Measurements from ENCODE around the gene TMEM270.

DNA sequence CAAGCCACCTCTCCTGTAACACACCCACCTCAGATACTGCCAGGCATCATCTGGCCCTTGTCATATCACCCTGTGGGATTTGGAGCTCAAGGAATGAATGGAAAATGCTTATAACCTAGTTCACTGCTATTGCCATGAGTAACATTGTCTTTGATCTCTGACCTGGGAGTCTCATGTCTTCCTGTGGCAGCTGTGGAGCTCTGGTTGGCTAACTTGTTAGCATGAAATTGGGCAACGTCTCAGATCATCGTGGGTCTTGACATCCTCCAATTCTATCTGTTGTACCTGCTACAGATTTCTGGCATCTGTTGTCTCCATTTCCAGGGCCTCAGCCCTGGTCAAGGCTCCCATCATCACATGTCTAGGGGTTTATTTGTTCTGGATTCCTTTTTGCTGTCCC is 2.2 kb upstream of the TMEM270 start:
- no peak for TF ChIP-seq POLR2A (IDR thresholded peaks at IDR 0.05)
- TF ChIP-seq, protein P1, sequence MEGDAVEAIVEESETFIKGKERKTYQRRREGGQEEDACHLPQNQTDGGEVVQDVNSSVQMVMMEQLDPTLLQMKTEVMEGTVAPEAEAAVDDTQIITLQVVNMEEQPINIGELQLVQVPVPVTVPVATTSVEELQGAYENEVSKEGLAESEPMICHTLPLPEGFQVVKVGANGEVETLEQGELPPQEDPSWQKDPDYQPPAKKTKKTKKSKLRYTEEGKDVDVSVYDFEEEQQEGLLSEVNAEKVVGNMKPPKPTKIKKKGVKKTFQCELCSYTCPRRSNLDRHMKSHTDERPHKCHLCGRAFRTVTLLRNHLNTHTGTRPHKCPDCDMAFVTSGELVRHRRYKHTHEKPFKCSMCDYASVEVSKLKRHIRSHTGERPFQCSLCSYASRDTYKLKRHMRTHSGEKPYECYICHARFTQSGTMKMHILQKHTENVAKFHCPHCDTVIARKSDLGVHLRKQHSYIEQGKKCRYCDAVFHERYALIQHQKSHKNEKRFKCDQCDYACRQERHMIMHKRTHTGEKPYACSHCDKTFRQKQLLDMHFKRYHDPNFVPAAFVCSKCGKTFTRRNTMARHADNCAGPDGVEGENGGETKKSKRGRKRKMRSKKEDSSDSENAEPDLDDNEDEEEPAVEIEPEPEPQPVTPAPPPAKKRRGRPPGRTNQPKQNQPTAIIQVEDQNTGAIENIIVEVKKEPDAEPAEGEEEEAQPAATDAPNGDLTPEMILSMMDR (IDR thresholded peaks at IDR 0.05), result no peak
